GM15510 (cell line): ENCODE results near the gene ARHGAP26.

Experiments
- POLR2A ChIP-seq: IDR thresholded peaks from 3 replicates; pipeline ENCODE4 v1.6.1; 2011; ENCODE audit warnings: borderline replicate concordance; ENCODE audit not compliant: insufficient read length; ENCODE audit errors: extremely low read depth

The ARHGAP26 gene

DNA sequence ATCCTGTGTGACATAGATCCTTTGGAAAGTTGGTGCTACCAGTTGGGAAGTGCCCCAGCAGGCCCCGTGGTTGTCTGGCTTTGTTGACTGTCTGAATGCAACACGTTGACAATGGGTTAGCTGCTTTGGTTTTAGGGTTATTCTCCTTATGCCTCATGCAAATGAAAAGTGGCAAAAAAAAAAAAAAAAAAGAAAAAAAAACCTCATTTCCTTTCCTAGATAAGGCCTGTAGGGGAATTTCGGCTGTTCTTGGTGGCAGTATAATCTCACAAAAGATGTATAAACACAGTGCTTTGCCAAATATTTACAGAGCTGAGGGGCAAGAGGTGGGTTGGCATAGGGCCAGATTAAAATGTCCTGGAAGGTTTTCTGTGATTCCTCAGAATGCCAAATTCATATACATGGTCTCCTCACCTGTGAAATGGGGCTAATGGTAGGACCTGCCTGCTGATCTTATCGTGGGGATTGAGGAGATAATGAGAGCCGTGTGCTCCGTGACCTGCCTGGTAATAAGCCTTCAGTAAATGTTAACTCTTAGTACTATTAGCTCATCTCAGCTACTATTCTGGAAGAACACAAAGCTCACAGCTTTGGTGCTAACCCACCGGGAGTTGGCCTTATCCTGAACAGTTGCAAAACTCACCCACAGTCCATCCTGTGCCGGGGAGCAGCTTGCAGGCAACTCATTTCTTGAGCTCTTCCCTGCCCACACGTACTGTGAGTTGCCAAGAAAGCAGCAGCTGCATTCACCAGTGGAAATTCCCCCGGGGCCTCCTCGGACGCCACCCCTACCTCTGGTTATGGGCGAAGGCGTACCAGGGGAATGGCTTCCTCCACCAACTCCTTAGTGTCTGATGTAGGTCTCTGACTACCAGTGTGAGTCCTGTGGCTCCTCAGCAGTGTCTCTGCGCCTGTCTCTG is 413.0 kb downstream of the ARHGAP26 start:
- no peak for TF ChIP-seq POLR2A

DNA sequence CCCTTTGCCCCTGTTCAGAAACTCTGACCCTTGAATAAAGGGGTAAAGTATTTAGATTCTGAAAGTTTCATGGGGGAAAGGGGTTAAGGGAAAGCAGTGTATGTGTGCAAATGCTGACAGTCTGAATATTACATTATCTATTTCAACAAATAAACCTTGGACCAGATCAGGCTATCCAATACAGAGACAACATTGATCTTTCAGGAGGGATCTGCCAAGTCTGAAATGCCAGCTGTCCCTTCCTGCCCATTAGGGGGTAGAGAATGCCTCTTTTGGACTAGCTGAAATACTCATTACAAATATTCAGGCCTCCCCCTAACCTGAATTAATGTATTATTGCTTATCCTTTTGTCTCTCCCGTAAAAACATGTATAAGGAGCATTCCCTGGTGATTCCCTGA is 413.8 kb downstream of the ARHGAP26 start:
- TF ChIP-seq POLR2A = no peak

DNA sequence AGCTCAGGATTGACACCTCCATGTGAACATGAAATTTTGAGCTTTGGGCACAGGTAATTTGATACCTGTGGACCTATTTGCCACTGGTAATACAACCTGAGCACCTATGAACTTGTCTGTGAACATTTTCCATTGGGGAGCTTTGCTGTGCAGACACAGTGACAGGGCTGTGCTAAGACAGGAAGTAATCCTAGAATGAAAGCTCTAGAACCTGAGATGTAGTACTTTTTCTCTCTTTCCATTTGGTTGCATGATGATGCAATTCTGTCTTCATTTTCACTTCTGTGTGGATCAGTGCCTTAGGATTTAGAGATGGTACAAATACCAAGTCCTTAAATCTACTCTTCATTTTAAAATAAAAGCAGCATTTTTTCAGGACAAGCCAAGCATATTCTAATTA is 416.4 kb downstream of the ARHGAP26 start:
- TF ChIP-seq POLR2A = no peak

DNA sequence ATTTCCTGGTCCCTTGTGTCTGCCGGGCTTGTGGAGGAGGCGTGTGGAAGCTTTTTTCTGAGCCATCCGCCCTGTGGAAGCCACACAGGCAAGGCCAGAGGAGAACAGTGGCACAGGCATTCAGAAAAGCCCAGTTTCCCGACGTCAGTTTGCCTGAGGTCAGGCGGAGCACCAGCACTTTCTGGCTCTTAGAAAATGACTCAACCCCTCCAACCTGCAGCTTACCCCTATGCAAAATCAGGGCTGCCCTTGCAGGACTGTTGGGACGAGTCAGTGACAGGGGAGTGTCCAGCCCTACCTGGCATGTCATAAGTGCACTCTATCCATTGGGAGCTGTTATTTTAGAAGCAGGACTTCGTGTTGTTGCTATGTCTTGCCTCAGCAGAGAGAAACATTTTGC is 417.3 kb downstream of the ARHGAP26 start:
- no peak for TF ChIP-seq POLR2A

DNA sequence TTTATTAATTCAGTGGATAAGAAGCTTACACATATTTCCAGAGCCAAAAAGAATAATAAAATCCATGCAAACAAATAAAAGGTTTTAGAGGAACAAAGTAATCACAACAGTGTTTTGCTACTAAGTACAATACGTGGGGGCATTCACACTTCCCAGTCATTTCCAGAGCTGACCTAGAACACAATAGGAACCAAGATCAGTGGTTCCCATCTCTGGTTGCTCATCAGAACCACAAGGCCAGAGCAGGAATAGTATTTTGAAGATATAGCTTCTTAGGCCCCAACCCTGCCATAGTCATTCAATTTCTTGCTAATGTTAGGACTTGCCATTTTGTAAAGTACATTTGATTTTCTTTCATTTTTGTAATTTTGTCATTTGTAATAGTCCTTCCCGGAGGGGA is 417.9 kb downstream of the ARHGAP26 start:
- TF ChIP-seq POLR2A = no peak

GRCh38 chr5:143188692-143189091 is 418.5 kb downstream of the ARHGAP26 start:
- no peak for TF ChIP-seq POLR2A

DNA sequence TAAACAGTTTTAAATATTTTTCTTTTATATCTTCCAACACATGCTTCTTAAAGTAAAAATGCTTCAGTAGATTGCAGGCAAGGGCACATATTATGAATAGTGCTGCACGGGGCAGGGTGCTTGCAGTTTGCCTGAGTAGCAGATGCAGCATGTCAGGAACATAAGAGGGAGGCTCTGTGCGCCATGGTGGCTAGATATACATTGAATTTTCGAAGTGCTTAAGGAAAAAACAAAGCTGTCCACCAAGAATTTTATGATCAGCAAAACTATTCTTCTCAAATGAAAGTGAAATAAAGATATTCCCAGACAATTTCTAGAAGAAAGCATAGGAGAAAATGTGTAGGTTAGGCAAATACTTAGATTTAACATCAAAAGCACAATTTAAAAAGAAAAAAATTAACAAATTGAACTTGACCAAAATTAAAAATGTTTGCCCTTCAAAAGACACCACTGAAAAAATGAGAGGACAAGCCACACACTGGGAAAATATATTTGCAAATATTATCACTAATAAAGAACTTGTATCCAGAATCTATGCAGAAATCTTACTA is 420.2 kb downstream of the ARHGAP26 start:
- TF ChIP-seq POLR2A = no peak

DNA sequence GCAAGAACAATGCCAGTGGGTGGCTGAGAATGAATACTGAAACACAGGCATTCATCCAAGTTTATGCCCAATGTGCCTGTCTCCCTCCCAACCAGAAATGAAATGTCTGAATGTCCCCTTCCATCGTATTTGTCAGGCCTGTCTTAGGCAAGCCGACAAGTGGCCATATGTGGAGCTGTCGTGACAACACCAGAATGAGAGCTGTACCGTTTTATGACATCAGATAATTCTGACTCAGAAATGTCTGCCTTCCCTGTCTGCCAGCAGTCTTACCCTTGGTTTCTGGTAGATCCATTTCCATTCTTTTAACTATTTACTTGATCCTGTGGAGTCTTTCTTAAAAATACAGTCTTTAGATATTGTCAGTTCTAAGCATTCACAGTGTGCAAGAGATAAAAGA is 421.5 kb downstream of the ARHGAP26 start:
- no peak for TF ChIP-seq POLR2A

DNA sequence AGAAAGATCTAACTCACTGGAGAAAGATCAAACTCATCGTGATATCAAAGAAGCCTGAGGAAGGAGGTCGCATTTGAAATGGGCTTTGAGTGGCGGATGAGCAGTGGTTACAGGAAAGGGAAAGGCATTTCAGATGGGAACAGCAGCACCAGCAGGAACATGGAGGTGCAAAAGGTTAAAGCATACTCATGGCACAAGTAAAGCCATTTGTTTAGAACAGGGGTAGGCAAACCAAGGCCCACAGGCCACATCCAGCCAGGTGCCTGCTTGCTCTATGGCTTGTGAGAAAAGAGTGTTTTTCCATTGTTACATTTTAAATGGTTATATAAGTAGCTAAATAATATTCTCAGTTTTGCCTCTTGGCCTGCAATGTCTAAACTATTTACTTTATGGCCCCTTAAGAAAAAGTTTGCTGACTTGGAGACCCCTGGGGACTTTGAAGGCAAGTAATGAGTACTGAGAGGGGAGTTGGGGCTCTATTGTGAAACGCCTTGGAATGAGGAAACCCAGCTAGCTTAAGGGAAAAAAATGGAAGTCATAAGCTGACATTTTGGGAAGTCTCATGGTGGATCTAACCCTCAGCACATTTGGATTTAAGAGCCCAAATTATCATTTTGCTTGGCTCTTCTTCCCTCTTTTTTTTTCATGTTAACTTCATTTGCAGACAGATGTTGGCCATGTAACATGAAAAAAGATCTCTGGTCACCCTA is 422.2 kb downstream of the ARHGAP26 start:
- no peak for TF ChIP-seq POLR2A

- TF ChIP-seq POLR2A = no peak
These were observed 424.0 kb downstream of the ARHGAP26 start for GRCh38 chr5:143194206-143194605.

DNA sequence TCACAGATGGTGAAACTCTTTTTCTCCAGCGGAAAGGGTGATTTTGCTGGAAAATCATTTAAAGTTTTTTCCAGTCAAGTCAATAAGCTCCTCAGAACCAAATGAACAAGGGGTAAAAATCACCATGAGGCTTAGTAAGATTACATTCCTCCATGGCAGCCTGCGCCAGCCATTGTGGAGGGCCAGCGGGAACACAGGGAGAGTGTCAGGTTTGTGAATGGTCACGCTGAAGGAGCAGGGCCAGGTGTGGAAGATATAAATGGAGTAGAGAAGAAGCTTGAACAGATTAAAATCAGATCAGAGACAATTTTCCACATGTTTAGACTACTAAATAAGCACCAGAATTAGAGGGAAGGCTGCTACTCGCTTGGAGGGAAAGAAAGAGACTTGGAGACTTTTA is 424.5 kb downstream of the ARHGAP26 start:
- TF ChIP-seq POLR2A = no peak

- TF ChIP-seq POLR2A = no peak
These were observed 425.3 kb downstream of the ARHGAP26 start for GRCh38 chr5:143195491-143195890.

DNA sequence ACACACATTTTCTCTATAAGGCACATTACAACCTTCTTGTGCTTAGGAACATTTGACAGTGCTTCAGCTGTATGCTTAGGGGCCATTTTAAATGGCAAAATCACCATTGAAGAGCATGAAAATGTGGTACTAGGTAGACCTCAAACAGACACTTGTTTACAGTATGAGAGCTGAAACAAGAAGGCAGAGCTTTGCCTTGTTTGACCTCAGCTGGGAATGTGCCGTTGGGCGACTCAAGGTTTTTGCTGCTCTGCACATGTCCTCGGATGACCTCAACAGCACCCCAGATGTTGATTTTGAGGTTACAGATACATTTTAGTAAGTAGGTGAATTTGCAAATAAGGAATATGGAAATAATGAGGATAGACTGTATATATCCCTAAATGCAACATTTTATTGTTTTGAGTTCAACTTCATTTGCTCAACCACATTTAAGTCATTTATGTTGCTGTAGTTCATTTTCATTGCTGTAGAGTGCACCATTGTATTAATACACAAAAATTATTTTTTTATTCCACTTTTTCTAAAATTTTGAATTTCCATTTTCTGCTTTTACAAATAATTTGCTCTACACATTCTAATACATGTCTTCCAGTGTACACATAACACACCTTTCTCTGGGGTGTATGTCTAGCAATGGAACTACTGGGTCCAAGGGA is 426.6 kb downstream of the ARHGAP26 start:
- no peak for TF ChIP-seq POLR2A

GRCh38 chr5:143197260-143197656 is 427.1 kb downstream of the ARHGAP26 start:
- no peak for TF ChIP-seq POLR2A

DNA sequence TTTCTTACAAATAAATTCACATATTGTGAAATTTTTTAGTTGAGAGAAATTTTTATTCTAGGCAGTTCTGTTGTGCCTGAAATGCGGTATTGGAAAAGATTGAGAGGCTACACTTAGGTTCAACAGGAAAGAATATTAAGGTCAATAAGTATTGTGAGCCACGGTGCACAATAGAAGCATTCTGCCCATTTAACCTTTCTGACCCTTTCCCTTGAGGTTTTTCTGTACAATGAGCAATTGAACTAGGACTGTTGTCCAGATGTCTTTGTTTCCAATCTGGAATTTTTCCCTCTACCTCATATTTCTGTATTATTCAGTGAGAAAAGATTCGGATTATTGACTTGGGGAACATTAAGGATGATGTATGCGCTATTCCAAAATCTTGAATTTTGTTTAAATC is 428.2 kb downstream of the ARHGAP26 start:
- no peak for TF ChIP-seq POLR2A
